ENCODE results near the gene STAT6.

STAT6 gene

DNA sequence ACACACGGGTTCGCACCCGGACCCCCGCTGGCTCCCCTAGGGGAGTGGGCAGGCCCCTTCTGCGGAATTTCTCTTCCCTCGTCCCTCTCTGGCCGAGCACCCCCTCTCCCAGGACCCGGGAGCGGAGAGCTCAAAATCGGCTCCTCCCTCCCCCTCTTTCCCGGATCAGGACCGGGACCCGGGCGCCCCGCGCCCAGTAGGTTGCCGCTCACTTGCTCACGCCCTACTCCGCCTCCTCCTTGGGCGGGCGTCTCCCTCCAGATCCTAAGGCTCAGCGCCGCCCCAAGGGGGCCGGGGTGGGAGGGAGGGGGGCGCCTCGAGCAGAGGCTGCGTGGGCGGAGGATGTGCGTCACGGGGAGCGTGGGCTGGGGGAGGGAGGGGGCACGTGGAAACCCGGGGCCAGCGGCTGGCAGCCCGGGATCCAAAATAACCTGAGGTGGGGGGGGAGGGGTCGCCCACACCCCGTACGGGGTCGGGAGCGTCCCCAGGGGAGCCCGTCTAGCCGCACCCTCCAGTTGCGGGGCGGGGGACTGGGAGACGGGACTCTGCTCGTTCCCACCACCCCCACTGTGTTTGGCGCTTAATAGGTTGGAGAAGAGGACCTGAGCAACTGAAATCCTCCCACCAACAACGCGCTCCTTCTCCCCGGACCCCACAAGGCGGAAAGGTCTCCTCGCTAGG lies 24.0 kb downstream of the STAT6 start (continued):
- no peak for TF ChIP-seq ZNF670 (tag by site-specific recombination; IDR thresholded peaks at IDR 0.05; ENCODE audit: low read depth)
- TF ChIP-seq ZNF501 (tag by site-specific recombination; IDR thresholded peaks at IDR 0.05) = 0 out of 2 replicates have a peak, but pooled peaks have one; percentile 42
- TF ChIP-seq ZNF24 (tag by site-specific recombination; IDR thresholded peaks at IDR 0.05) = peak; percentile 43; the same call in 1 of the 2 replicates
- TF ChIP-seq ZBTB8A (tag by site-specific recombination; IDR thresholded peaks at IDR 0.05) = peak; percentile 94
- TF ChIP-seq ZNF76 (tag by site-specific recombination; IDR thresholded peaks at IDR 0.05; ENCODE audit: borderline replicate concordance, low read depth) = no peak
- peak; percentile 68; the same call in 1 of the 2 replicates for TF ChIP-seq ZNF10 (tag by site-specific recombination; IDR thresholded peaks at IDR 0.05)
- TF ChIP-seq ZBTB1 (tag by site-specific recombination; IDR thresholded peaks at IDR 0.05) = no peak
- no peak for TF ChIP-seq ZSCAN16 (tag by site-specific recombination; IDR thresholded peaks at IDR 0.05)
- TF ChIP-seq, protein P1, sequence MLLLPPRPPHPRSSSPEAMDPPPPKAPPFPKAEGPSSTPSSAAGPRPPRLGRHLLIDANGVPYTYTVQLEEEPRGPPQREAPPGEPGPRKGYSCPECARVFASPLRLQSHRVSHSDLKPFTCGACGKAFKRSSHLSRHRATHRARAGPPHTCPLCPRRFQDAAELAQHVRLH (tag by site-specific recombination; IDR thresholded peaks at IDR 0.05) = no peak
- TF ChIP-seq ZSCAN30 (tag by site-specific recombination; IDR thresholded peaks at IDR 0.05) = 0 out of 2 replicates have a peak, but pooled peaks have one; percentile 33
- TF ChIP-seq ZXDB (tag by site-specific recombination; IDR thresholded peaks at IDR 0.05) = 0 out of 2 replicates have a peak, but pooled peaks have one; percentile 8
- no peak for TF ChIP-seq ZNF510 (tag by site-specific recombination; IDR thresholded peaks at IDR 0.05; ENCODE audit: insufficient replicate concordance)
- no peak for TF ChIP-seq ZNF660 (tag by site-specific recombination; IDR thresholded peaks at IDR 0.05)
- TF ChIP-seq ZNF169 (tag by site-specific recombination; IDR thresholded peaks at IDR 0.05) = no peak
- no peak for TF ChIP-seq ZNF350 (tag by site-specific recombination; IDR thresholded peaks at IDR 0.05)
- no peak for TF ChIP-seq ZNF560 (tag by site-specific recombination; IDR thresholded peaks at IDR 0.05; ENCODE audit: borderline replicate concordance)
- peak; percentile 63 for TF ChIP-seq GLIS2 (tag by site-specific recombination; IDR thresholded peaks at IDR 0.05)
- no peak for TF ChIP-seq ZNF138 (tag by site-specific recombination; IDR thresholded peaks at IDR 0.05; ENCODE audit: borderline replicate concordance)
- 0 out of 2 replicates have a peak, but pooled peaks have one; percentile 5 for TF ChIP-seq KLF16 (tag by site-specific recombination; IDR thresholded peaks at IDR 0.05)
- no peak for TF ChIP-seq ZNF223 (tag by site-specific recombination; IDR thresholded peaks at IDR 0.05)
- no peak for TF ChIP-seq ZNF311 (tag by site-specific recombination; IDR thresholded peaks at IDR 0.05; ENCODE audit: borderline replicate concordance)
- peak; percentile 55; the same call in 1 of the 2 replicates for TF ChIP-seq GLIS1 (tag by site-specific recombination; IDR thresholded peaks at IDR 0.05)
- TF ChIP-seq ZNF302 (tag by site-specific recombination; IDR thresholded peaks at IDR 0.05; ENCODE audit: low read depth) = no peak
- TF ChIP-seq ZNF544 (tag by site-specific recombination; IDR thresholded peaks at IDR 0.05) = no peak
- no peak for TF ChIP-seq SCRT1 (tag by site-specific recombination; IDR thresholded peaks at IDR 0.05; ENCODE audit: borderline replicate concordance)
- TF ChIP-seq, protein P2, sequence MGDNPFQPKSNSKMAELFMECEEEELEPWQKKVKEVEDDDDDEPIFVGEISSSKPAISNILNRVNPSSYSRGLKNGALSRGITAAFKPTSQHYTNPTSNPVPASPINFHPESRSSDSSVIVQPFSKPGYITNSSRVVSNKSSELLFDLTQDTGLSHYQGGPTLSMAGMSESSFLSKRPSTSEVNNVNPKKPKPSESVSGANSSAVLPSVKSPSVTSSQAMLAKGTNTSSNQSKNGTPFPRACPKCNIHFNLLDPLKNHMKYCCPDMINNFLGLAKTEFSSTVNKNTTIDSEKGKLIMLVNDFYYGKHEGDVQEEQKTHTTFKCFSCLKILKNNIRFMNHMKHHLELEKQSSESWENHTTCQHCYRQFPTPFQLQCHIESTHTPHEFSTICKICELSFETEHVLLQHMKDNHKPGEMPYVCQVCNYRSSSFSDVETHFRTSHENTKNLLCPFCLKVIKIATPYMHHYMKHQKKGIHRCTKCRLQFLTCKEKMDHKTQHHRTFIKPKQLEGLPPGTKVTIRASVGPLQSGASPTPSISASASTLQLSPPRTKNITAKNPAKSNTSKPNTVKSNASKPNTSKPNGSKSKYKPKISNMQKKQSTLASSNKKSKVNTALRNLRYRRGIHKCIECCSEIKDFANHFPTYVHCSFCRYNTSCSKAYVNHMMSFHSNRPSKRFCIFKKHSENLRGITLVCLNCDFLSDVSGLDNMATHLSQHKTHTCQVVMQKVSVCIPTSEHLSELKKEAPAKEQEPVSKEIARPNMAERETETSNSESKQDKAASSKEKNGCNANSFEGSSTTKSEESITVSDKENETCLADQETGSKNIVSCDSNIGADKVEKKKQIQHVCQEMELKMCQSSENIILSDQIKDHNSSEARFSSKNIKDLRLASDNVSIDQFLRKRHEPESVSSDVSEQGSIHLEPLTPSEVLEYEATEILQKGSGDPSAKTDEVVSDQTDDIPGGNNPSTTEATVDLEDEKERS (tag by site-specific recombination; IDR thresholded peaks at IDR 0.05) = no peak
- no peak for TF ChIP-seq ZNF174 (tag by site-specific recombination; IDR thresholded peaks at IDR 0.05)
- no peak for TF ChIP-seq YY1 (tag by site-specific recombination; IDR thresholded peaks at IDR 0.05)
- TF ChIP-seq ZNF239 (tag by site-specific recombination; IDR thresholded peaks at IDR 0.05) = no peak
- TF ChIP-seq, protein P3, sequence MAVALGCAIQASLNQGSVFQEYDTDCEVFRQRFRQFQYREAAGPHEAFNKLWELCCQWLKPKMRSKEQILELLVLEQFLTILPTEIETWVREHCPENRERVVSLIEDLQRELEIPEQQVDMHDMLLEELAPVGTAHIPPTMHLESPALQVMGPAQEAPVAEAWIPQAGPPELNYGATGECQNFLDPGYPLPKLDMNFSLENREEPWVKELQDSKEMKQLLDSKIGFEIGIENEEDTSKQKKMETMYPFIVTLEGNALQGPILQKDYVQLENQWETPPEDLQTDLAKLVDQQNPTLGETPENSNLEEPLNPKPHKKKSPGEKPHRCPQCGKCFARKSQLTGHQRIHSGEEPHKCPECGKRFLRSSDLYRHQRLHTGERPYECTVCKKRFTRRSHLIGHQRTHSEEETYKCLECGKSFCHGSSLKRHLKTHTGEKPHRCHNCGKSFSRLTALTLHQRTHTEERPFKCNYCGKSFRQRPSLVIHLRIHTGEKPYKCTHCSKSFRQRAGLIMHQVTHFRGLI (tag by site-specific recombination; IDR thresholded peaks at IDR 0.05) = 0 out of 2 replicates have a peak, but pooled peaks have one; percentile 24
- no peak for TF ChIP-seq ZBTB21 (tag by site-specific recombination; IDR thresholded peaks at IDR 0.05)
- TF ChIP-seq ZNF335 (tag by site-specific recombination; conservative IDR thresholded peaks at IDR 0.05) = peak; percentile 16; the same call in 1 of the 2 replicates
